NCI-H2107 (cell line): Measurements from ENCODE around the gene CMA1.
"Not testable (repeated sequence)": the region's sequence is repeated elsewhere in the genome, so short reads cannot be mapped to it uniquely, and the experiment has no call there.

Experiments used
- DNase-seq: peaks from one replicate; lab custom pipeline; 2025; lab: John Stamatoyannopoulos, UW

Gene CMA1, protein sequence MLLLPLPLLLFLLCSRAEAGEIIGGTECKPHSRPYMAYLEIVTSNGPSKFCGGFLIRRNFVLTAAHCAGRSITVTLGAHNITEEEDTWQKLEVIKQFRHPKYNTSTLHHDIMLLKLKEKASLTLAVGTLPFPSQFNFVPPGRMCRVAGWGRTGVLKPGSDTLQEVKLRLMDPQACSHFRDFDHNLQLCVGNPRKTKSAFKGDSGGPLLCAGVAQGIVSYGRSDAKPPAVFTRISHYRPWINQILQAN

GRCh38 chr14:24508155-24508840, at the start of gene CMA1:
TSS of gene CMA1 (minus strand) at chr14:24508265. CDS start at chr14:24508235, 30 bp downstream.
- no peak for DNase-seq

DNA sequence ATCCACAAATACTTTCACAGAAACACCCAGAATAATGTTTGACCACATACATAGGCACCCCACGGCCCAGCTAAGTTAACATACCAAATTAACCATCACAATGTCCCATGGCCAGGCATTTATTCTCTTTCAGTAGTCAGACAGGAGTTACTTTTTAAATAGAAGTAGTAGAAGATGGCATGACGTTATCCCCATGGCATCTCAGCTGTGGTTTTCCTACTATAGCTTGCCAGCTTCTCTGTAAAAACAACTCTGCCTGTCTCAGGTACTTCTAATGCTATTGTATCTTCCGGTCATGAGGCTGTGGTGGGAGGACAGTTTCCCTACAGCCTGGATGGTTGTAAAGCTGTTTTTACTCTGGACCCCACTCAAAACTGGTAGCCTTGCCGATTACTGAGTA, 48.7 kb upstream of the CMA1 start:
- no peak for DNase-seq

DNA sequence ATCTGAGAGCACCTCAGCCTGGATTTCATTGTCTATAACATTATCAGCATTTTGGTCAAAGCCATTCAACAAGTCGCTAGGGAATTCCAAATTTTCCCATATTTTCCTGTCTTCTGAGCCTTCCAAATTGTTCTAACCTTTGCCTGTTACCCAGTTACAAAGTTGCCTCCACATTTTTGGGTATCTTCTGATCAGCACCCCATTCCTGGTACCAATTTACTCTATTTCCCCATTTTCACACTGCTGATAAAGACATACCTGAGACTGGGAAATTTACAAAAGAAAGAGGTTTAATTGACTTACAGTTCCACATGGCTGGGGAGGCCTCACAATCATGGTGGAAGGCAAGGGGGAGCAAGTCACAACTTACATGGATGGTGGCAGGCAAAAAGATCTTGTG, 41.0 kb upstream of the CMA1 start:
- not testable (repeated sequence) for DNase-seq

DNA sequence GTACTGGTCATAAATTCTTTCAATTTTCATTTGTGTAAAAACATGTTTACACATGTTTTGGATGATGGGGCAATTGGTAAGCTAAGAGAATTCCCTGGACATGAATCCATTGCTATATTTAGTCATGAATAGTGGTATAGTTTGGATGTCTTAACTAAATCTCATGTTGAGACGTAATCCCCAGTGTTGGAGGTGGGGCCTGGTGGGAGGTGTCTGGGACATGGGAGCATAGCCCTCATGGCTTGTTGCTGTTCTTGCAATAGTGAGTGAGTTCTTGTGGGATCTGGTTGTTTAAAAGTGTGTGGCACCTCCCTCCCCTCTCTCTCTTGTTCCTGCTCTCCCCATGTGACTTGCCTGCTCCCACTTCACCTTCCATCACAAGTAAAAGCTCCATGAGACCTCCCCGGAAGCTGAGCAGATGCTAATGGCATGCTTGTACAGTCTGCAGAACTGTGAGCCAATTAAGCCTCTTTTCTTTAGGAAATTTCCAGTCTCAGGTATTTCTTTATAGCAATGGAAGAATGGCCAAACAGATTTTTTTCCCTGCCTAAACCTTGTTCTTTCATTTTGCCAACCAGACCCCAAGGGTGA, 34.4 kb upstream of the CMA1 start:
- DNase-seq = no peak

- no peak for DNase-seq
These were observed 27.7 kb upstream of the CMA1 start for GRCh38 chr14:24535737-24536136.

- no peak for DNase-seq
These were observed 26.2 kb upstream of the CMA1 start for GRCh38 chr14:24534286-24534685.

- not testable (repeated sequence) for DNase-seq
These were observed 18.0 kb upstream of the CMA1 start for GRCh38 chr14:24525877-24526620.

- DNase-seq = no peak
These were observed 10.8 kb upstream of the CMA1 start for GRCh38 chr14:24518851-24519250.

GRCh38 chr14:24514209-24514608, 6.1 kb upstream of the CMA1 start:
- no peak for DNase-seq

GRCh38 chr14:24513009-24513408, 4.9 kb upstream of the CMA1 start:
- no peak for DNase-seq

GRCh38 chr14:24506443-24506842, 1.6 kb downstream of the CMA1 start:
- DNase-seq = no peak

DNA sequence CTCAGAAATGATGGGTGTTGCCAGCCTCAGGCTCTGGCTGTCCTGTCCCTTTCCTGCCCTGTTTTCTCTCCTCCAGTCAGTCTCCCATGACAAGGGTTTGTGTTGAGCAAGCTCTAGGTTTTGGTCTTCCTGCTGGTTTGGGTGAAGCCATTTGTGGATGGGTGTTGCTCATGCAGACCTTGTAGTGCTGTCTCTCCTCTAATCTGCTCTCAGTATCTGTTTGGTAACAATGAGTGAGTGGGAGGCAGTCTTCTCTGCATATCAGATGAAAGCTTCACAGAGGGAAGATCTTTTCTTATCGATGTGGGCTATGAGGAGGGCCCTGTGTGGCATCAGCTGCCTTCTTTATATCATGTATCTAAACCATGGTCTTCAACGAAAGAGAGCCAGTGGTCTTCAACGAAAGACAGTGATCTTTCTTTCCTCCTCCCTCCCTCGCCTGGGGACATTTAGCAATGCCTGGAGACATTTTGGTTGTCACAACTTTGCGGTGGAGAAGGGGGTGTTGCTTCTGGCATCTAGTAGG, 3.6 kb downstream of the CMA1 start:
- no peak for DNase-seq

DNA sequence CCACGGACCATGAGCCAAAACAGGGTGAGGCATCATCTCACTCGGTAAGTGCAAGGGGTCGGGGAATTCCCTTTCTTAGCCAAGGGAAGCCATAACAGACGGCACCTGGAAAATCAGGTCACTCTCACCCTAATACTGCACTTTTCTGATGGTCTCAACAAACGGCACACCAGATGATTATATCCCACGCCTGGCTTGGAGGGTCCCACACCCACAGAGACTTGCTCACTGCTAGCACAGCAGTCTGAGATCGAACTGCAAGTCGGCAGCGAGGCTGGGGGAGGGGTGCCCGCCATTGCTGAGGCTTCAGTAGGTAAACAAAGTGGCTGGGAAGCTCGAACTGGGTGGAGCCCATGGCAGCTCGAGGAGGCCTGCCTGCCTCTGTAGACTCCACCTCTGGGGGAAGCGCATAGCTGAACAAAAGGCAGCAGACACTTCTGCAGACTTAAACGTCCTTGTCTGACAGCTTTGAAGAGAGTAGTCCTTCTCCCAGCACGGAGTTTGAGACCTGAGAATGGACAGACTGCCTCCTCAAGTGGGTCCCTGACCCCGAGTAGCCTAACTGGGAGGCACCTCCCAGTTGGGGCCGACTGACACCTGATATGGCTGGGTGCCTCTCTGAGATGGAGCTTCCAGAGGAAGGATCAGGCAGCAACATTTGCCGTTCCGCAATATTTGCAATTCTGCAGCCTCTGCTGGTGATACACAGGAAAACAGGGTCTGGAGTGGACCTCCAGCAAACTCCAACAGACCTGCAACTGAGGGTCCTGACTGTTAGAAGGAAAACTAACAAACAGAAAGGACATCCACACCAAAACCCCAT, 16.3 kb downstream of the CMA1 start:
- DNase-seq = not testable (repeated sequence)

GRCh38 chr14:24483604-24484252, 24.3 kb downstream of the CMA1 start:
- DNase-seq = no peak

GRCh38 chr14:24482699-24483303, 25.3 kb downstream of the CMA1 start:
- DNase-seq = not testable (repeated sequence)

GRCh38 chr14:24481622-24482324, 26.3 kb downstream of the CMA1 start:
- no peak for DNase-seq

DNA sequence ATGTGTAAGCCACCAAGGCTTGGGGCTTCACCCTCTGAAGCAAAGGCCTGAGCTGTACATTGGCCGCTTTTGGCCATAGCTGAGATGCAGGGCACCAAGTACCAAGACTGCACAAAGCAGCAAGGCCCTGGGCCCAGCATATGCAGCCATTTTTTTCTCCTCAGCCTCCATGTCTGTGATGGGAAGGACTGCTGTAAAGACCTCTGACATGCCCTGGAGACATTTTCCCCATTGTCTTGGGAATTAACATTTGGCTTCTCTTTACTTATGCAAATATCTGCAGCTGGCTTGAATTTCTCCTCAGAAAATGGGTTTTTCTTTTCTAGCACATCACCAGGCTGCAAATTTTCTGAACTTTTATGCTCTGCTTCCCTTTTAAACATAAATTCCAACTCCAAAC, 28.1 kb downstream of the CMA1 start:
- not testable (repeated sequence) for DNase-seq

DNA sequence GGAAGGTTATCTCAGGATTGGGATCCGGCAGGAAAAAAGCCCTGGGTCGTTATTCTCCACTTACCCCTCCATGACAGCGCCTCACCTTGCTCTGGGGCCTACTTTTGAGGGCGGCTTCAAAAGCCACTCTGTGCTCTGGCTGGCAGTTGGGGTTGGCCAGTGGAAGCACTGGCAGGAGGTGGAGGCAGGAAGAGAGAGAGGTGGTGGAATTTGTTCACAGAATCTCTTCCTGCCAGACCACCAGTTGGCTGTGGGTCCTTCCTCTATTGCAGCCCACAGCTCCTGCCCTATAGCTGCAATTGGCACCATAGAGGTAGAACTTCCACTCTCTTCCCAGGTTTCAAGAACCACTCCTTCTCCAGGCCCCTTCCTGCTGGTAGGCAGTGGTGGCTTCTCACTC, 32.8 kb downstream of the CMA1 start:
- DNase-seq = no peak

DNA sequence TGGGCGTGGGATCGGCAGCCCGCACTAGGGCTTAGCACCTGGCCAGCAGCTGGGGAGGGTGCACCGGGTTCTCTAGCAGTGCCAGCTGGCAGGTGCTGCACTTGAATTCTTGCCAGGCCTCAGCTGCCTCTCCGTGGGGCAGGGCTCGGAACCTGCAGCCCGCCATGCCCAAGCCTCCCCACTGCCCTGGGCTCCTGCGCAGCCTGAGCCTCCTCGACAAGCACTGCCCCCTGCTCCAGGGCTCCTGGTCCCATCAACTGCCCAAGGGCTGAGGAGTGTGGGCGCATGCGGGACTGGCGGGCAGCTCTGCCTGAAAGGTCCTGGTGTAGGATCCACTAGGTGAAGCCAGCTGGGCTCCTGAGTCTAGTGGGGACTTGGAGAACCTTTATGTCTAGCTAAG, 34.9 kb downstream of the CMA1 start:
- no peak for DNase-seq

GRCh38 chr14:24470450-24470849, 37.6 kb downstream of the CMA1 start:
- not testable (repeated sequence) for DNase-seq
